GM12873 (cell line): ENCODE measurements around the gene PPM1L.

Experiments
- TF ChIP-seq, protein P1 (sequence below): IDR thresholded peaks from 2 replicates; pipeline ENCODE4 v1.5.1; 2012; ENCODE audit warnings: low read depth, mild to moderate bottlenecking, moderate library complexity, low read length, control low read depth; ENCODE audit not compliant: insufficient read depth; ENCODE audit errors: missing control alignments

Gene PPM1L

GRCh38 chr3:160980740-160981139, 224.7 kb downstream of the PPM1L start:
- TF ChIP-seq, protein P1, sequence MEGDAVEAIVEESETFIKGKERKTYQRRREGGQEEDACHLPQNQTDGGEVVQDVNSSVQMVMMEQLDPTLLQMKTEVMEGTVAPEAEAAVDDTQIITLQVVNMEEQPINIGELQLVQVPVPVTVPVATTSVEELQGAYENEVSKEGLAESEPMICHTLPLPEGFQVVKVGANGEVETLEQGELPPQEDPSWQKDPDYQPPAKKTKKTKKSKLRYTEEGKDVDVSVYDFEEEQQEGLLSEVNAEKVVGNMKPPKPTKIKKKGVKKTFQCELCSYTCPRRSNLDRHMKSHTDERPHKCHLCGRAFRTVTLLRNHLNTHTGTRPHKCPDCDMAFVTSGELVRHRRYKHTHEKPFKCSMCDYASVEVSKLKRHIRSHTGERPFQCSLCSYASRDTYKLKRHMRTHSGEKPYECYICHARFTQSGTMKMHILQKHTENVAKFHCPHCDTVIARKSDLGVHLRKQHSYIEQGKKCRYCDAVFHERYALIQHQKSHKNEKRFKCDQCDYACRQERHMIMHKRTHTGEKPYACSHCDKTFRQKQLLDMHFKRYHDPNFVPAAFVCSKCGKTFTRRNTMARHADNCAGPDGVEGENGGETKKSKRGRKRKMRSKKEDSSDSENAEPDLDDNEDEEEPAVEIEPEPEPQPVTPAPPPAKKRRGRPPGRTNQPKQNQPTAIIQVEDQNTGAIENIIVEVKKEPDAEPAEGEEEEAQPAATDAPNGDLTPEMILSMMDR = no peak

- TF ChIP-seq, protein P1 = no peak
Measured at GRCh38 chr3:160981217-160981938, 225.3 kb downstream of the PPM1L start.

DNA sequence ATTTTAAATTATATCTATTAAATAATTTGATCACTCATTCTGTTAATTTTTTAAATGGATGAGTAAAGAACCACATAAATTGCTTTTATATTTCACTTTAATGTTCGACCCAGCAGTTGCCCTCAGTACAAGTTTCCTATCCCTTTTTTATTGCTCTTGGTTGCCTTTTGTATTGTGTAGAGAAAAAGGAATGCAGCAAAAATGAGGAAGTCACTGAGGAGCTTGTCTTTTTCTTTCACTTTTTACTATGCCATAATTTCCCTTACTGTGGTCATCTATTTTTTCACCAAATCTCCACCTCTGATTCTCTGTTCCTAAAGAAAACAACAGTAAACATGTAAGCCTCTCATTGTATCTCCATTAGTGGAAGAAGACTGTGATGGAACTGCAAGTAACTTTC, 226.5 kb downstream of the PPM1L start:
- TF ChIP-seq, protein P1 = no peak

DNA sequence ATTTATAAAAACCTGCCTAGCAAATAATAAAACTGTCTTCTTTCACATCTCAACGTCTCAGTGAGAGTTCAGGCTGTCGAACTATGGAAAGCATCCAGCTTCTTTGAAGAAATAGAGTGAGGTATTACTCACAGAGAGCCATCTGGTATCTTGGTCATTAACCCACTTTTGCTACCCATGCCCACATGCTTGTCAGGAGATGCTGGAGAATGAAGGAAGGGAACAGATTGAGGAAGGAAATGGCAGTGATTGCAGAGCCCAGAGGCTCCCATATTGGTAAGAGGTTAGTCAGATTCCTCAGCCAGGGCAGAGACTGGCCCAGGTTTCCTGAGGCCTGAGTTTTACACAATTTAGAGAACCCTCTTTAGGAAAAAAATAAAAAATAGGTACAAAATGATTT, 230.0 kb downstream of the PPM1L start:
- TF ChIP-seq, protein P1 = no peak

GRCh38 chr3:160987982-160988964, 232.2 kb downstream of the PPM1L start:
- TF ChIP-seq, protein P1 = no peak

DNA sequence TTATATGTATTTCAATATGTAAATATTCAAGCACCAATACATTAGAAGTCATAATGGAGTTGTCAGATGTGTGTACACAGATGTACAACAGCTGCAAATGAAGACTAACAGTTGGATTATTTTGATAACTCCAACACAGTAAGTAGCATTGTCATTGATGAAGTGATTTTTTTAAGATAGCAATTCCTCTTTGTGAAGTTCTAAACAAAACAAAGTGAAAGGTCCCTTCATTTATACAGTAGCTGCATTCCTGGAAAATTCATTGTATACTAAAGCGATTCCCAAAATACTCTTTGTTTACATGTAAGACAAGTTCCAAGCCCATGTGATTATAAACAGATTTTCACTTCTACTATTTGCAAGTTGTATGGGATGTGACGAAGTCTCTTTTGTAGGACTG, 234.4 kb downstream of the PPM1L start:
- TF ChIP-seq, protein P1 = no peak

- TF ChIP-seq, protein P1 = no peak
Measured at GRCh38 chr3:160992712-160993111, 236.7 kb downstream of the PPM1L start.
